ENCODE measurements around the gene OCRL. TPM values are rescaled to one million over a fixed set of nuclear protein-coding genes. Genes with fewer than 3 reads are reported as not detected.
"Not testable (repeated sequence)": the region's sequence is repeated elsewhere in the genome, so short reads cannot be mapped to it uniquely, and the experiment has no call there.

The OCRL gene
- total RNA-seq, 1 experiment from 2014 or later: 25.4 TPM

- peaks cover 6% of the 10 kb centered on the region for H3K36me3 ChIP-seq (ENCODE audit: insufficient read depth, low read length, poor library complexity, severe bottlenecking)
- POLR2A ChIA-PET (ENCODE audit: low non-redundant PET): no interaction called here
- intact Hi-C loops (cut with micrococcal nuclease; ENCODE audit: unreplicated experiment): no loop called here
Observed at GRCh38 chrX:129557844-129558480, 17.9 kb downstream of the OCRL start.

DNA sequence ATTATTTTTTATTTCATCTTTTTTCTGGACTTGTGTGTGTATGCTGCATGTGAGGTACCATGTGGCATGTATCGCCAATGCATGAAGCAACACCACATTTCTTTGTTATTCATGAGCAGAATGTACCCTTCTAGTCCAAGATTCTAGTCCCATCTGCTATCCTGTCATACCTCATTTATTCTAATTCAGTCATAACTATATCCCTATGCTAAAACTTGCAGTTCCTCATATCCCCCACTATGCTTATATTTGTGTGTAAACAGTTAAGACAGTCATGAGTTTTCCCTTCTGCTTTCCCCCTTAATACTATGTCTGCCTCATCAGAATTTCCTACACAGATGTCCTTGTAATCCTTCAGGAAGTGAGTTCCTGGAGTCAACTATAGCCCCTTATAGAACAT is 19.7 kb downstream of the OCRL start:
- ChIA-PET CTCF (no interaction called here), POLR2A (ENCODE audit: low non-redundant PET) (no interaction called here)
- no TSS peak for BruUV-seq (replicated peaks)

More at GRCh38 chrX:129557844-129558480, 17.9 kb downstream of the OCRL start:
- no TSS peak for BruUV-seq (replicated peaks)
- CTCF ChIA-PET: no interaction called here
- H3K4me1 ChIP-seq (ENCODE audit: insufficient read depth, low read length, poor library complexity, severe bottlenecking): no peaks in the 10 kb centered on the region
- no peak overlapping the region for H3K27ac ChIP-seq (ENCODE audit: low read depth, low read length, poor library complexity, severe bottlenecking)
- no peaks in the 10 kb centered on the region for H3K9me3 ChIP-seq (ENCODE audit: low read depth, low read length, poor library complexity, severe bottlenecking)
- TF ChIP-seq, protein P1, sequence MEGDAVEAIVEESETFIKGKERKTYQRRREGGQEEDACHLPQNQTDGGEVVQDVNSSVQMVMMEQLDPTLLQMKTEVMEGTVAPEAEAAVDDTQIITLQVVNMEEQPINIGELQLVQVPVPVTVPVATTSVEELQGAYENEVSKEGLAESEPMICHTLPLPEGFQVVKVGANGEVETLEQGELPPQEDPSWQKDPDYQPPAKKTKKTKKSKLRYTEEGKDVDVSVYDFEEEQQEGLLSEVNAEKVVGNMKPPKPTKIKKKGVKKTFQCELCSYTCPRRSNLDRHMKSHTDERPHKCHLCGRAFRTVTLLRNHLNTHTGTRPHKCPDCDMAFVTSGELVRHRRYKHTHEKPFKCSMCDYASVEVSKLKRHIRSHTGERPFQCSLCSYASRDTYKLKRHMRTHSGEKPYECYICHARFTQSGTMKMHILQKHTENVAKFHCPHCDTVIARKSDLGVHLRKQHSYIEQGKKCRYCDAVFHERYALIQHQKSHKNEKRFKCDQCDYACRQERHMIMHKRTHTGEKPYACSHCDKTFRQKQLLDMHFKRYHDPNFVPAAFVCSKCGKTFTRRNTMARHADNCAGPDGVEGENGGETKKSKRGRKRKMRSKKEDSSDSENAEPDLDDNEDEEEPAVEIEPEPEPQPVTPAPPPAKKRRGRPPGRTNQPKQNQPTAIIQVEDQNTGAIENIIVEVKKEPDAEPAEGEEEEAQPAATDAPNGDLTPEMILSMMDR (conservative IDR thresholded peaks at IDR 0.05; ENCODE audit: low read depth, low read length): no peak
- no peak for TF ChIP-seq EZH2 (IDR thresholded peaks at IDR 0.05; ENCODE audit: borderline replicate concordance, low read depth, low read length, poor library complexity, severe bottlenecking)
- no peak overlapping the region for H3K4me3 ChIP-seq (ENCODE audit: low read depth, low read length, poor library complexity, severe bottlenecking)
- no peaks in the 10 kb centered on the region for H3K27me3 ChIP-seq (replicated peaks; ENCODE audit: insufficient read depth, low read depth, low read length, poor library complexity)
- DNase-seq (ENCODE audit: low spot score): no peak

GRCh38 chrX:129561453-129561852 is 21.4 kb downstream of the OCRL start:
- H3K9me3 ChIP-seq (ENCODE audit: low read depth, low read length, poor library complexity, severe bottlenecking): no peaks in the 10 kb centered on the region
- TF ChIP-seq, protein P1 (conservative IDR thresholded peaks at IDR 0.05; ENCODE audit: low read depth, low read length): no peak
- TF ChIP-seq EZH2 (IDR thresholded peaks at IDR 0.05; ENCODE audit: borderline replicate concordance, low read depth, low read length, poor library complexity, severe bottlenecking): no peak
- H3K4me3 ChIP-seq (ENCODE audit: low read depth, low read length, poor library complexity, severe bottlenecking): no peak overlapping the region
- DNase-seq (ENCODE audit: low spot score): no peak
- no peaks in the 10 kb centered on the region for H3K27me3 ChIP-seq (replicated peaks; ENCODE audit: insufficient read depth, low read depth, low read length, poor library complexity)
- no TSS peak for BruUV-seq (replicated peaks)
- intact Hi-C loops (cut with micrococcal nuclease; ENCODE audit: unreplicated experiment): no loop called here
- ChIA-PET POLR2A (ENCODE audit: low non-redundant PET) (no interaction called here), CTCF (no interaction called here)
- H3K36me3 ChIP-seq (ENCODE audit: insufficient read depth, low read length, poor library complexity, severe bottlenecking): peaks cover 12% of the 10 kb centered on the region
- no peaks in the 10 kb centered on the region for H3K4me1 ChIP-seq (ENCODE audit: insufficient read depth, low read length, poor library complexity, severe bottlenecking)
- H3K27ac ChIP-seq (ENCODE audit: low read depth, low read length, poor library complexity, severe bottlenecking): no peak overlapping the region

More for the DNA sequence above, 19.7 kb downstream of the OCRL start:
- intact Hi-C loops (cut with micrococcal nuclease; ENCODE audit: unreplicated experiment): no loop called here
- no peak for DNase-seq (ENCODE audit: low spot score)
- no peak for TF ChIP-seq EZH2 (IDR thresholded peaks at IDR 0.05; ENCODE audit: borderline replicate concordance, low read depth, low read length, poor library complexity, severe bottlenecking)
- TF ChIP-seq, protein P1 (conservative IDR thresholded peaks at IDR 0.05; ENCODE audit: low read depth, low read length): no peak
- no peaks in the 10 kb centered on the region for H3K27me3 ChIP-seq (replicated peaks; ENCODE audit: insufficient read depth, low read depth, low read length, poor library complexity)
- peaks cover 12% of the 10 kb centered on the region for H3K36me3 ChIP-seq (ENCODE audit: insufficient read depth, low read length, poor library complexity, severe bottlenecking)
- no peak overlapping the region for H3K4me3 ChIP-seq (ENCODE audit: low read depth, low read length, poor library complexity, severe bottlenecking)
- H3K9me3 ChIP-seq (ENCODE audit: low read depth, low read length, poor library complexity, severe bottlenecking): no peaks in the 10 kb centered on the region
- no peak overlapping the region for H3K27ac ChIP-seq (ENCODE audit: low read depth, low read length, poor library complexity, severe bottlenecking)
- no peaks in the 10 kb centered on the region for H3K4me1 ChIP-seq (ENCODE audit: insufficient read depth, low read length, poor library complexity, severe bottlenecking)

GRCh38 chrX:129564345-129564744 is 24.3 kb downstream of the OCRL start:
- DNase-seq (ENCODE audit: low spot score): not testable (repeated sequence)

More at GRCh38 chrX:129564345-129564744, 24.3 kb downstream of the OCRL start:
- H3K4me3 ChIP-seq (ENCODE audit: low read depth, low read length, poor library complexity, severe bottlenecking); POLR2A ChIA-PET (ENCODE audit: low non-redundant PET); H3K9me3 ChIP-seq (ENCODE audit: low read depth, low read length, poor library complexity, severe bottlenecking); H3K27me3 ChIP-seq (replicated peaks; ENCODE audit: insufficient read depth, low read depth, low read length, poor library complexity); CTCF ChIA-PET; intact Hi-C loops (cut with micrococcal nuclease; ENCODE audit: unreplicated experiment); H3K4me1 ChIP-seq (ENCODE audit: insufficient read depth, low read length, poor library complexity, severe bottlenecking); H3K27ac ChIP-seq (ENCODE audit: low read depth, low read length, poor library complexity, severe bottlenecking); BruUV-seq (replicated peaks): not testable (repeated sequence)
- H3K36me3 ChIP-seq (ENCODE audit: insufficient read depth, low read length, poor library complexity, severe bottlenecking): peaks cover 12% of the 10 kb centered on the region
